K562 (cell line): Measurements from ENCODE around the gene RIC3. TPM values are rescaled to one million over a fixed set of nuclear protein-coding genes. Genes with fewer than 3 reads are reported as not detected.

ENCODE experiments used
- BRF1 ChIP-seq: IDR thresholded peaks from 3 replicates; pipeline ENCODE4 v1.6.1; 2011; ENCODE audit warnings: borderline replicate concordance, mild to moderate bottlenecking; ENCODE audit not compliant: insufficient read length; ENCODE audit errors: extremely low read depth
- CBFA2T3 ChIP-seq: fragments of 450-650 bp; IDR thresholded peaks from 2 replicates; pipeline ENCODE4 v1.6.1; 2017
- ETS1 ChIP-seq: conservative IDR thresholded peaks from 2 replicates; pipeline ENCODE4 v1.6.1; 2011; ENCODE audit warnings: low read depth, mild to moderate bottlenecking, low read length; ENCODE audit not compliant: control insufficient read depth
- JUN ChIP-seq, 2 experiments: sonication (generic) in 1 of 2; formaldehyde crosslinking in 1 of 2; IDR thresholded peaks; 2 replicates each; pipeline versions ENCODE4 v1.6.1 to v1.8.0; 2012 to 2022; ENCODE audit warnings: borderline replicate concordance in 2 of 2, mild to moderate bottlenecking in 2 of 2, improper control_type of control experiment in 1 of 2, low read depth in 1 of 2, low read length in 1 of 2, missing genetic modification reagents in 1 of 2
- MIER1 ChIP-seq: fragments of 450-650 bp; IDR thresholded peaks from 2 replicates; pipeline ENCODE4 v1.6.1; 2016; ENCODE audit warnings: antibody characterized with exemption, mild to moderate bottlenecking, low read depth
- MYNN ChIP-seq, 2 experiments: sonication (generic); formaldehyde crosslinking in 1 of 2; IDR thresholded peaks; 2 replicates each; pipeline versions ENCODE4 v1.5.0 to v1.6.1; 2016 to 2020; ENCODE audit warnings: antibody characterized with exemption in 1 of 2, missing genetic modification reagents in 1 of 2
- POLR2AphosphoS5 ChIP-seq: IDR thresholded peaks from 2 replicates; pipeline ENCODE4 v1.6.1; 2011; ENCODE audit warnings: mild to moderate bottlenecking, low read depth, low read length, moderate library complexity; ENCODE audit not compliant: control insufficient read depth, insufficient read depth
- POLR2G ChIP-seq: fragments of 200-400 bp; formaldehyde crosslinking; IDR thresholded peaks from 2 replicates; pipeline ENCODE4 v1.6.1; 2017; ENCODE audit warnings: low read depth, mild to moderate bottlenecking, antibody characterized with exemption, low read length, moderate library complexity
- RREB1 ChIP-seq: fragments of 250-450 bp; sonication (Bioruptor Pico); IDR thresholded peaks from 2 replicates; pipeline ENCODE4 v1.4.0; 2020
- TCF3 ChIP-seq: sonication (generic); formaldehyde crosslinking; IDR thresholded peaks from 2 replicates; pipeline ENCODE4 v1.4.0; 2020; ENCODE audit warnings: mild to moderate bottlenecking, missing genetic modification reagents
- UBTF ChIP-seq, 2 experiments: IDR thresholded peaks; 2 replicates each; pipeline ENCODE4 v1.6.1; 2012; ENCODE audit warnings: improper control_type of control experiment in 2 of 2, low read depth in 2 of 2, low read length in 2 of 2, borderline replicate concordance in 1 of 2
- YY1 ChIP-seq, 3 experiments: IDR thresholded peaks; 2 replicates each; pipeline ENCODE4 v1.6.1; 2011; ENCODE audit warnings: low read length in 2 of 3, mild to moderate bottlenecking in 2 of 3, moderate library complexity in 2 of 3, borderline replicate concordance in 1 of 3, control low read depth in 1 of 3, low read depth in 1 of 3; ENCODE audit not compliant: insufficient read depth in 3 of 3, insufficient replicate concordance in 2 of 3, control insufficient read depth in 1 of 3, insufficient read length in 1 of 3; ENCODE audit errors: extremely low read depth in 1 of 3
- ZNF263 ChIP-seq: sonication (generic); formaldehyde crosslinking; IDR thresholded peaks from 2 replicates; pipeline ENCODE4 v1.8.0; 2022; ENCODE audit warnings: mild to moderate bottlenecking, missing genetic modification reagents, borderline replicate concordance
- ZNF311 ChIP-seq: fragments of 250-450 bp; sonication (Bioruptor Pico); IDR thresholded peaks from 2 replicates; pipeline ENCODE4 v1.4.0; 2020; ENCODE audit warnings: mild to moderate bottlenecking, moderate library complexity
- polyA plus RNA-seq, 8 experiments: library from polyadenylated mRNA; depleted of rRNA in 4 of 8; stranded (reverse) in 5 of 8; unstranded in 3 of 8; fragments of >200 nt; fragmentation: Nextera tagmentation in 2 of 8; fragmentation: Illumina TruSeq in 1 of 8; extraction: Ambion mirVana in 2 of 8; extraction: Trizol in 1 of 8; gene quantifications; 2 replicates each; pipeline versions ENCODE4 v1.2.1 to v1.2.3, GENCODE V29; 2011 to 2014; ENCODE audit warnings: inconsistent platforms in 1 of 8, missing spikeins in 1 of 8
- total RNA-seq, 7 experiments: library from RNA; depleted of rRNA in 6 of 7; stranded (reverse); fragments of >200 nt in 6 of 7; fragmentation: Illumina TruSeq in 2 of 7; extraction: Trizol in 2 of 7; gene quantifications; 2 replicates each; pipeline versions ENCODE4 v1.2.1 to v1.2.3, GENCODE V29; 2011 to 2021; ENCODE audit warnings: low replicate concordance in 1 of 7

RIC3 gene
- total and polyA plus RNA-seq, 9 of the 15 experiments (the other 6 are each of a cell fraction or from before 2014, with no cell fraction given) = 0.03 to 0.16 (median 0.05) TPM; not detected in 4

GRCh38 chr11:8206251-8207079 is 37.6 kb upstream of the RIC3 start (continued):
- peak; percentile 97 for TF ChIP-seq POLR2AphosphoS5
- peak in 1 of 3 experiments; percentile 12 for TF ChIP-seq YY1 (IDR thresholded peaks at IDR 0.05; ENCODE audit: borderline replicate concordance in 1 of 3, control insufficient read depth in 1 of 3, extremely low read depth in 1 of 3, insufficient read depth in 3 of 3, insufficient read length in 1 of 3, insufficient replicate concordance in 2 of 3, low read depth in 1 of 3, low read length in 2 of 3)
- 0 out of 2 replicates have a peak, but pooled peaks have one; percentile 24 for TF ChIP-seq ZNF263 (CRISPR knock-in tag)
- 0 out of 2 replicates have a peak, but pooled peaks have one; percentile 72 for TF ChIP-seq ZNF311
- 0 out of 2 replicates have a peak, but pooled peaks have one; percentile 33 for TF ChIP-seq POLR2G
- 0 out of 2 replicates have a peak, but pooled peaks have one; percentile 22 for TF ChIP-seq JUN (IDR thresholded peaks at IDR 0.05; ENCODE audit: borderline replicate concordance, low read depth, low read length)
- TF ChIP-seq JUN (CRISPR knock-in tag; IDR thresholded peaks at IDR 0.05; ENCODE audit: borderline replicate concordance) = 0 out of 2 replicates have a peak, but pooled peaks have one; percentile 31
- peak; percentile 99 for TF ChIP-seq CBFA2T3
- TF ChIP-seq BRF1 = no peak
- peak; percentile 91 for TF ChIP-seq MYNN (IDR thresholded peaks at IDR 0.05)
- no peak for TF ChIP-seq MYNN (CRISPR knock-in tag; IDR thresholded peaks at IDR 0.05)
- TF ChIP-seq UBTF (IDR thresholded peaks at IDR 0.05; ENCODE audit: borderline replicate concordance in 1 of 2, low read depth in 2 of 2, low read length in 2 of 2) = no peak
- peak; percentile 99 for TF ChIP-seq TCF3 (CRISPR knock-in tag)
- peak; percentile 83; the same call in 1 of the 2 replicates for TF ChIP-seq ETS1
- TF ChIP-seq RREB1 (CRISPR knock-in tag) = 0 out of 2 replicates have a peak, but pooled peaks have one; percentile 20
- TF ChIP-seq MIER1 = no peak
